Measurements from ENCODE around the gene GID8.

- no peak for TF ChIP-seq CTCF (conservative IDR thresholded peaks at IDR 0.05; ENCODE audit: low read depth, low read length)
- no peak for TF ChIP-seq CEBPB (IDR thresholded peaks at IDR 0.05; ENCODE audit: low read depth, low read length)
- TF ChIP-seq RFX5 (IDR thresholded peaks at IDR 0.05; ENCODE audit: low read depth, low read length), result no peak
These were observed 56.0 kb downstream of the GID8 start for GRCh38 chr20:62993856-62994494.

Measured in IMR-90 (cell line).